SU-DHL-6 (cell line): Measurements from ENCODE around the gene LRRC56.

Source experiments
- EZH2phosphoT487 ChIP-seq: fragments of 200-600 bp; sonication (generic), shearing (Covaris generic); conservative IDR thresholded peaks from 2 replicates; pipeline ENCODE4 v1.6.1; 2018; ENCODE audit warnings: mild to moderate bottlenecking, antibody characterized with exemption, low read length, moderate library complexity, mixed read lengths
- TF ChIP-seq, protein P1 (sequence below): fragments of 200-600 bp; sonication (generic); IDR thresholded peaks from one replicate; pipeline ENCODE4 v1.5.1; 2017; ENCODE audit warnings: antibody characterized with exemption, mild to moderate bottlenecking, low read length, moderate library complexity; ENCODE audit not compliant: insufficient read depth, poor library complexity, severe bottlenecking

DNA sequence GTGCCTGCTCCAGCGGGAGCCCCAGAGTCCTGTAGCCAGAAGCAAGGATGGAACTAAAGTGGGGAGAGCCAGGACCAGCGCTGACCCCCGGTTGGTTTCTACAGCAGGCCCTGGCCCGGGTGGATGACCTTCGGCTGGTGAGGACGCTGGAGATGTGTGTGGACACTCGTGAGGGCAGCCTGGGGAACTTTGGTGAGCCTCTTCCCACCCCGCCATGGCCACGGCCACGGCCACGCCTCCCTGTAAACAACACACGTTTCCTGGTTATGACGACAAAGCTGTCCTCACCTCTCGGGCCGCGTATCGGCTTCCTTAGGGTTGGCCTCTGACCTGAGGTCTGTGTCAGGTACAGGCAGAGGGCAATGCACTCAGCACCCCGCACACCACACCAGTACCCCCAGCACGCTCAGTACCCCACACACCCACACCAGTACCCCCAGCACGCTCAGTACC, 4.1 kb downstream of the LRRC56 start:
- TF ChIP-seq, protein P1, sequence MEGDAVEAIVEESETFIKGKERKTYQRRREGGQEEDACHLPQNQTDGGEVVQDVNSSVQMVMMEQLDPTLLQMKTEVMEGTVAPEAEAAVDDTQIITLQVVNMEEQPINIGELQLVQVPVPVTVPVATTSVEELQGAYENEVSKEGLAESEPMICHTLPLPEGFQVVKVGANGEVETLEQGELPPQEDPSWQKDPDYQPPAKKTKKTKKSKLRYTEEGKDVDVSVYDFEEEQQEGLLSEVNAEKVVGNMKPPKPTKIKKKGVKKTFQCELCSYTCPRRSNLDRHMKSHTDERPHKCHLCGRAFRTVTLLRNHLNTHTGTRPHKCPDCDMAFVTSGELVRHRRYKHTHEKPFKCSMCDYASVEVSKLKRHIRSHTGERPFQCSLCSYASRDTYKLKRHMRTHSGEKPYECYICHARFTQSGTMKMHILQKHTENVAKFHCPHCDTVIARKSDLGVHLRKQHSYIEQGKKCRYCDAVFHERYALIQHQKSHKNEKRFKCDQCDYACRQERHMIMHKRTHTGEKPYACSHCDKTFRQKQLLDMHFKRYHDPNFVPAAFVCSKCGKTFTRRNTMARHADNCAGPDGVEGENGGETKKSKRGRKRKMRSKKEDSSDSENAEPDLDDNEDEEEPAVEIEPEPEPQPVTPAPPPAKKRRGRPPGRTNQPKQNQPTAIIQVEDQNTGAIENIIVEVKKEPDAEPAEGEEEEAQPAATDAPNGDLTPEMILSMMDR: no peak
- TF ChIP-seq EZH2phosphoT487: no peak
